Measurements from ENCODE around the gene GPHN. TPM values are rescaled to one million over a fixed set of nuclear protein-coding genes. Genes with fewer than 3 reads are reported as not detected.

GPHN gene
- total RNA-seq, 4 donors from 2014 or later, result 16.7 to 34.8 (median 27.0) TPM

DNA sequence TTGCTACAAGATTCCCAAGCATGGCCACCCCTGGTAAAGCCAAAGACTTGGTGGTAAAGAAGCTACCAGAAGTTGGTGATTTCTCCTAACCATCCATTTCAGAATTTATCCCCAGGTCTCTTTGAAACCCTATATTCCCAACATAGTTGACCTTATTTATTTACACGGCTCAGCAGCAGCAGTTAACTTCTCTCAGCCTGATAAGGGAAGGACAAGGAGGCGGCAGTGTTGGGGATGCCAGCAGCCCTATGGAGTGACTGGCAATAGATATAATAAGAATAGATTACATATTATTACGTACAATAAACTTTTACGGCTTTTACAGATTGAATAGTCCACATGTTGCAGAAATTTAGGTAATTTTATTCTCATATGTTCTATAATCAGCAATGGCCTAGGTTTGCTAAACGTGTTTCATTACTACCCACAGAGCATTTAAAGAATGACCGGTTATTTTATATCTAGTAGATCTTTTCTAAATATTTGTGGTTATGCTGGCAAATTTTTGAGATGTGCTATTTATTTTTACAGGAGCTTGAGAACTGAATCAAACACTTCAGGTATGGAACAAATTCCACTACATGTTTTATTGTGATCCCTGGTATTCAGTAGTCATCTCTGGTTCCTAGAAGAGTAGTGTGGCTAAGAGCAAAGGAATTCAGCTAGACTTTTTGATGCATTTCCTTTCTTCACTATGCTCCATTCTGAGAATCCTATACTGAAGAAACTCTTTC is 713.5 kb downstream of the GPHN start:
- Histone ChIP-seq H3K36me3 (no peaks in the 10 kb centered on the region), H3K27me3 (no peaks in the 10 kb centered on the region), H3K27ac (no peak overlapping the region), H3K9me3 (no peaks in the 10 kb centered on the region), H3K4me1 (no peaks in the 10 kb centered on the region), H3K4me3 (no peak overlapping the region)
- no peak for TF ChIP-seq POLR2AphosphoS5 (IDR thresholded peaks at IDR 0.05)
- TF ChIP-seq, protein P1, sequence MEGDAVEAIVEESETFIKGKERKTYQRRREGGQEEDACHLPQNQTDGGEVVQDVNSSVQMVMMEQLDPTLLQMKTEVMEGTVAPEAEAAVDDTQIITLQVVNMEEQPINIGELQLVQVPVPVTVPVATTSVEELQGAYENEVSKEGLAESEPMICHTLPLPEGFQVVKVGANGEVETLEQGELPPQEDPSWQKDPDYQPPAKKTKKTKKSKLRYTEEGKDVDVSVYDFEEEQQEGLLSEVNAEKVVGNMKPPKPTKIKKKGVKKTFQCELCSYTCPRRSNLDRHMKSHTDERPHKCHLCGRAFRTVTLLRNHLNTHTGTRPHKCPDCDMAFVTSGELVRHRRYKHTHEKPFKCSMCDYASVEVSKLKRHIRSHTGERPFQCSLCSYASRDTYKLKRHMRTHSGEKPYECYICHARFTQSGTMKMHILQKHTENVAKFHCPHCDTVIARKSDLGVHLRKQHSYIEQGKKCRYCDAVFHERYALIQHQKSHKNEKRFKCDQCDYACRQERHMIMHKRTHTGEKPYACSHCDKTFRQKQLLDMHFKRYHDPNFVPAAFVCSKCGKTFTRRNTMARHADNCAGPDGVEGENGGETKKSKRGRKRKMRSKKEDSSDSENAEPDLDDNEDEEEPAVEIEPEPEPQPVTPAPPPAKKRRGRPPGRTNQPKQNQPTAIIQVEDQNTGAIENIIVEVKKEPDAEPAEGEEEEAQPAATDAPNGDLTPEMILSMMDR (IDR thresholded peaks at IDR 0.05), result no peak
- no peak for TF ChIP-seq POLR2A (IDR thresholded peaks at IDR 0.05)
- TF ChIP-seq EP300 (IDR thresholded peaks at IDR 0.05), result no peak
- no peak for DNase-seq (ENCODE audit: low spot score in 2 of 2)
- 82% methylated on average over 6 of the region's 6 CpGs for WGBS

DNA sequence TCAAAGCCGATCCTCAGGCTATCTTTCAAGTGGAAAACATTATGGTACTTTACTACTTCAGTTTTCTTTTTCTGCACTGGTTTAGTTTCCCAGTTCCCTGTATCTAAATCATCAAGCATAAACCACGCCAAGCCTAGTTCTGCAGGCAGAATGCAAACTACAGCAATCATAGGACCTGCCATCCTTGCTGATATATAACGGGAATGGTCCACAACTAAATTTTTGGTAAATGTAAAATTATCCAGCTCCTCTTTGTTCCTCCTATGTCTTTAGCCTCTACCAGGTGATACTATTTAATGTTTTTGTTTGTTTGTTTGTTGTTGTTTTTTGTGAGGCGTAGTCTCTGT is 714.0 kb downstream of the GPHN start:
- Histone ChIP-seq H3K4me1 (no peaks in the 10 kb centered on the region), H3K4me3 (no peak overlapping the region), H3K27me3 (no peaks in the 10 kb centered on the region), H3K9me3 (no peaks in the 10 kb centered on the region), H3K27ac (no peak overlapping the region), H3K36me3 (no peaks in the 10 kb centered on the region)
- DNase-seq (ENCODE audit: low spot score in 2 of 2), result no peak
- WGBS, result 82% methylated on average over 4 of the region's 4 CpGs
- TF ChIP-seq POLR2AphosphoS5 (IDR thresholded peaks at IDR 0.05) (no peak), POLR2A (IDR thresholded peaks at IDR 0.05) (no peak), EP300 (IDR thresholded peaks at IDR 0.05) (no peak)
- TF ChIP-seq, protein P1 (IDR thresholded peaks at IDR 0.05), result no peak

DNA sequence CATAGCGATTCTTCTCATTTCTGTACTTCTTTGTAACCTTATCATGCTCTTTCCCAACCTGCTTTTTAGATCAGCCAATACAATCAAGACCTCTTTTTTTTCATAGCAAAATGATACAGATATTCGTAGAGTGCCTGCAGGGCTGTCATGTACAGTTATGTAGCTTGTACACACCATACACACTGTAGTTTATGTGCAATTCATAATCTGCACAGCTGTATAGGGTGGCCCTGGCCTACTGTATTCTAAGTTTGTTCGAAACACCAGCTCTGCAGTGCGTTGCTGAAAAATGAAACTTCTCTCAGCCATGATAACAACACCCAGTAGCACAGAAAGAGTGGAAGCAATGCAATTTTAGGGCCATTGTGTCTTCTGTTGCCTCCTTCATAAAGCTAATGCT is 717.6 kb downstream of the GPHN start:
- H3K27me3 ChIP-seq, result no peaks in the 10 kb centered on the region
- H3K36me3 ChIP-seq, result no peaks in the 10 kb centered on the region
- H3K4me3 ChIP-seq, result no peak overlapping the region
- 73% methylated on average over 4 of the region's 4 CpGs for WGBS
- H3K4me1 ChIP-seq, result no peaks in the 10 kb centered on the region
- H3K27ac ChIP-seq, result no peak overlapping the region
- DNase-seq (ENCODE audit: low spot score in 2 of 2), result no peak
- no peaks in the 10 kb centered on the region for H3K9me3 ChIP-seq
- TF ChIP-seq POLR2A (IDR thresholded peaks at IDR 0.05) (no peak), EP300 (IDR thresholded peaks at IDR 0.05) (no peak), POLR2AphosphoS5 (IDR thresholded peaks at IDR 0.05) (no peak)
- TF ChIP-seq, protein P1 (IDR thresholded peaks at IDR 0.05), result no peak

DNA sequence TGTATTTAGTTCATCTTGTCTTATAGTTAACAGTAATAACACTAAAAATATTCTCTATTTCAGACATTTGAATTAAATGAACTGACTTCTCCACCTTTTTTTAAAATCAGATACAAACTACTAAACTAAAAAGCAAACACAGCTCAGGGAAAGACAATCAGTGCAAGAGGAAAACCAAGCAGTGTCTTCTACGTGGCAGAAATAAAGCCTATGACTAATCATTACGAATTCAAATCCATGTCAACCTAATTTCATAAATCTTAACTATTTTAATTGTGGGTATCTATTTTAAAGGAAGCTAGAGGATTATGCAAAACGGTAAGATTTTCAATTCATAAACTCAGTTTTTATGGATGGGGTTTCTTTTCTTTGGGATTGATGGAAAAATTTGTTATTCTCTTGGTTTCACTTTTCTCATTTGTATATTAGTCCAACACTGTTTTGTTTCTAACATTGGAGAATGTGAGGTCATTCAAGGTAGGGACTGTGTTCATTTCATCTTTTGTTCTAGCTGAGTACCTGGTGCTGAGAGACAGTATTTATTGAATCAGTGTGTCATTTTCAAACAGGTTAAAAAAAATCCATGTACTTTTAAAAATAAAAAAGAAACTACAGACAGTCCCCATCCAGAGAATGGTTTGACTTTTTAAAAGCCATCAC is 720.5 kb downstream of the GPHN start:
- no peaks in the 10 kb centered on the region for H3K4me1 ChIP-seq
- WGBS, result 72% methylated on average over 3 of the region's 3 CpGs
- H3K27ac ChIP-seq, result no peak overlapping the region

More for the DNA sequence above, 720.5 kb downstream of the GPHN start:
- no peaks in the 10 kb centered on the region for H3K36me3 ChIP-seq
- H3K27me3 ChIP-seq, result no peaks in the 10 kb centered on the region
- no peak for DNase-seq (ENCODE audit: low spot score in 2 of 2)
- H3K4me3 ChIP-seq, result no peak overlapping the region
- no peak for TF ChIP-seq POLR2AphosphoS5 (IDR thresholded peaks at IDR 0.05)
- TF ChIP-seq, protein P1 (IDR thresholded peaks at IDR 0.05), result no peak
- no peak for TF ChIP-seq EP300 (IDR thresholded peaks at IDR 0.05)
- no peak for TF ChIP-seq POLR2A (IDR thresholded peaks at IDR 0.05)
- H3K9me3 ChIP-seq, result no peaks in the 10 kb centered on the region

Other genes with a start within 250 kb of the GPHN start
- not detected for gene CCDC196, start 21.8 kb upstream of the GPHN start, total RNA-seq